Neural progenitor cell (in vitro differentiated cells): ENCODE measurements around the gene ACVR1C. TPM values are rescaled to one million over a fixed set of nuclear protein-coding genes. Genes with fewer than 3 reads are reported as not detected.
"Not testable (repeated sequence)": the region's sequence is repeated elsewhere in the genome, so short reads cannot be mapped to it uniquely, and the experiment has no call there.

Experiments
- DNase-seq: peaks from one replicate; pipeline ENCODE4 v3.0.0-alpha.2; 2016; ENCODE audit warnings: low spot score
- H2AFZ ChIP-seq: fragments of 200-600 bp; sonication (generic); replicated peaks from 2 replicates; pipeline ENCODE4 v1.6.1; 2016; ENCODE audit warnings: antibody characterized with exemption
- H3F3A ChIP-seq: fragments of 200-600 bp; sonication (generic); 2 replicates; pipeline ENCODE4 v1.6.1; 2016; ENCODE audit warnings: antibody characterized with exemption, low read depth
- H3K27ac ChIP-seq: fragments of 200-600 bp; sonication (generic); 2 replicates; pipeline ENCODE4 v1.5.1; 2016; ENCODE audit warnings: mild to moderate bottlenecking
- H3K27me3 ChIP-seq: fragments of 200-600 bp; sonication (generic); 2 replicates; pipeline ENCODE4 v1.6.1; 2016; ENCODE audit warnings: mild to moderate bottlenecking, moderate library complexity
- H3K36me3 ChIP-seq: fragments of 200-600 bp; sonication (generic); 2 replicates; pipeline ENCODE4 v1.5.1; 2016
- H3K4me1 ChIP-seq: fragments of 200-600 bp; sonication (generic); 2 replicates; pipeline ENCODE4 v1.6.1; 2016; ENCODE audit warnings: mixed run types
- H3K4me2 ChIP-seq: fragments of 200-600 bp; sonication (generic); 2 replicates; pipeline ENCODE4 v1.6.1; 2016
- H3K4me3 ChIP-seq: fragments of 200-600 bp; sonication (generic); 2 replicates; pipeline ENCODE4 v1.5.1; 2016
- H3K79me2 ChIP-seq: fragments of 200-600 bp; sonication (generic); 2 replicates; pipeline ENCODE4 v1.6.1; 2016; ENCODE audit warnings: low read depth
- H3K9ac ChIP-seq: fragments of 200-600 bp; sonication (generic); 2 replicates; pipeline ENCODE4 v1.6.1; 2016
- H3K9me3 ChIP-seq: fragments of 200-600 bp; sonication (generic); 2 replicates; pipeline ENCODE4 v1.5.1; 2016; ENCODE audit warnings: low read depth
- H4K20me1 ChIP-seq: fragments of 200-600 bp; sonication (generic); 2 replicates; pipeline ENCODE4 v1.6.1; 2016; ENCODE audit warnings: low read depth
- H3K27ac Mint-ChIP-seq: 3 replicates; pipeline ENCODE4 v1.8.0; 2021; ENCODE audit warnings: mixed read lengths
- H3K27me3 Mint-ChIP-seq: 2 replicates; pipeline ENCODE4 v1.8.0; 2022; ENCODE audit warnings: low read depth, mild to moderate bottlenecking, inconsistent platforms, moderate library complexity, mixed read lengths; ENCODE audit not compliant: insufficient read depth
- H3K36me3 Mint-ChIP-seq: 3 replicates; pipeline ENCODE4 v1.8.0; 2021; ENCODE audit warnings: mixed read lengths
- H3K4me1 Mint-ChIP-seq: 3 replicates; pipeline ENCODE4 v1.8.0; 2021; ENCODE audit warnings: mixed read lengths
- H3K4me3 Mint-ChIP-seq: 3 replicates; pipeline ENCODE4 v1.8.0; 2021; ENCODE audit warnings: mild to moderate bottlenecking, moderate library complexity, mixed read lengths
- H3K9me3 Mint-ChIP-seq: 3 replicates; pipeline ENCODE4 v1.8.0; 2020; ENCODE audit warnings: mixed read lengths
- CTCF ChIP-seq: fragments of 200-600 bp; sonication (generic); IDR thresholded peaks from 2 replicates; pipeline ENCODE4 v1.5.1; 2017; ENCODE audit warnings: antibody characterized with exemption, mild to moderate bottlenecking
- EZH2 ChIP-seq: fragments of 200-600 bp; sonication (generic); IDR thresholded peaks from 2 replicates; pipeline ENCODE4 v1.6.1; 2017; ENCODE audit warnings: antibody characterized with exemption, mild to moderate bottlenecking, moderate library complexity
- EZH2phosphoT487 ChIP-seq: fragments of 200-600 bp; sonication (generic); IDR thresholded peaks from 2 replicates; pipeline ENCODE4 v1.6.1; 2017; ENCODE audit warnings: antibody characterized with exemption
- total RNA-seq: library from RNA; depleted of rRNA; stranded (reverse); fragments of >200 nt; gene quantifications from 2 replicates; pipeline ENCODE4 v1.2.3, GENCODE V29; 2015; ENCODE audit warnings: low replicate concordance

Gene ACVR1C
- total RNA-seq, 1 donor from 2014 or later, result 3.0 TPM

GRCh38 chr2:157526070-157526469 lies 102.6 kb downstream of the ACVR1C start:
- H3K4me1 ChIP-seq, result no peaks in the 10 kb centered on the region
- H3K4me3 ChIP-seq, result no peak overlapping the region
- Mint-ChIP-seq H3K4me1 (no peaks in the 10 kb centered on the region), H3K9me3 (no peaks in the 10 kb centered on the region), H3K27ac (no peak overlapping the region), H3K4me3 (no peak overlapping the region), H3K36me3 (no peaks in the 10 kb centered on the region), H3K27me3 (no peaks in the 10 kb centered on the region)
- H3K27me3 ChIP-seq, result no peaks in the 10 kb centered on the region
- no peak overlapping the region for H2AFZ ChIP-seq
- H3F3A ChIP-seq, result no peaks in the 10 kb centered on the region
- TF ChIP-seq EZH2 (no peak), EZH2phosphoT487 (no peak), CTCF (no peak)
- H3K4me2 ChIP-seq, result no peak overlapping the region
- H3K9ac ChIP-seq, result no peak overlapping the region
- no peak for DNase-seq
- no peaks in the 10 kb centered on the region for H4K20me1 ChIP-seq
- no peaks in the 10 kb centered on the region for H3K79me2 ChIP-seq
- no peaks in the 10 kb centered on the region for H3K9me3 ChIP-seq
- no peaks in the 10 kb centered on the region for H3K36me3 ChIP-seq
- H3K27ac ChIP-seq, result no peak overlapping the region

DNA sequence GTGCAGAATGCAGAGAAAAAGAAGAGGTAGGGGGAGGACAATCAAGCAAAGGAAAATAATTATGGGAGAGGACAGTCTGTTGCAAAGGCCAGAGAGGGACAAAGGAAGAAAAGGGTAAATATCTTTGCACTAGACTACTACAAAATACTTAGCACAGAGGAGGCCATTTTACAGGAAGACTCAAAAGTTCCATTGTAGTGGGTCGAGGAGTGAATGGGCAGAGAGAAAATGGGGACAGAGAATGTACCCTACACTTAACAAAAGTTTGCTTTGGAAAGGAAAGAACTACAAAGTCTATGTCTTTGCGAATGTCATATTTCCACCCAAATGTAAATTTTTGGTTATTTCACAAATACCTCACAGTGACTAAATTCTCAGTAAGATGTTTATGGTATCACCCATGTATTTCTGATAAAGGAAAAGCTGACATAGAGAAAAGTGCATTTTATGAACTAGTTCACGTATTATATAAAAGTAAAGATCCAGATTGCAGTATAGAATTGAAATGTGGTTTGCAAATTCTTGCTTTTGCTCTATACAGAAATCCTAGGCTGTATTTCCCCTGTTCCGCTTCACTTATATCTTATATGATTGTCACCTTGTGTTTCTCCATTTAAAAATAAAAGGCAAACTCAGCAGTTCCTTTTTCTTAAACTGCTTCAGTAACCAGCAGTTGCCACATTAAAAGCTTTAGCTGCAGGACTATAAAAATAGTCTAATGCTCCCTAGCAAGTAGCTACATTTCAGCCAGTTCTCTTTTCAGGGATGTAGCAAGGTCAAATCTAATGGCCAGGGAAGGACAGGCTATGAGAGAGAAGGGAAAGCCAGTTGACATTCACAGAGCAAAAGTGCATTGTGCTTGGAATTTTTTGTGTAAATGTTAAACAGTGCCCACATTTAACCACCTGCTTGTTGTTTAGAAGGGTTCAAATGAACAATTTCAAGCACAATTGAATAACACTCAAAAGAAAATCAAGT lies 105.1 kb downstream of the ACVR1C start:
- Histone ChIP-seq H3K27ac (no peak overlapping the region), H2AFZ (peak overlapping the region; percentile 21), H3K36me3 (no peaks in the 10 kb centered on the region), H4K20me1 (no peaks in the 10 kb centered on the region), H3K4me3 (no peak overlapping the region), H3K4me2 (no peak overlapping the region), H3K79me2 (no peaks in the 10 kb centered on the region), H3K9me3 (no peaks in the 10 kb centered on the region), H3K27me3 (no peaks in the 10 kb centered on the region), H3F3A (no peaks in the 10 kb centered on the region), H3K4me1 (no peaks in the 10 kb centered on the region), H3K9ac (no peak overlapping the region)
- no peak for DNase-seq
- Mint-ChIP-seq H3K9me3 (no peaks in the 10 kb centered on the region), H3K27ac (no peak overlapping the region), H3K36me3 (no peaks in the 10 kb centered on the region), H3K4me3 (no peak overlapping the region), H3K27me3 (no peaks in the 10 kb centered on the region), H3K4me1 (no peaks in the 10 kb centered on the region)
- TF ChIP-seq EZH2 (no peak), CTCF (no peak)

DNA sequence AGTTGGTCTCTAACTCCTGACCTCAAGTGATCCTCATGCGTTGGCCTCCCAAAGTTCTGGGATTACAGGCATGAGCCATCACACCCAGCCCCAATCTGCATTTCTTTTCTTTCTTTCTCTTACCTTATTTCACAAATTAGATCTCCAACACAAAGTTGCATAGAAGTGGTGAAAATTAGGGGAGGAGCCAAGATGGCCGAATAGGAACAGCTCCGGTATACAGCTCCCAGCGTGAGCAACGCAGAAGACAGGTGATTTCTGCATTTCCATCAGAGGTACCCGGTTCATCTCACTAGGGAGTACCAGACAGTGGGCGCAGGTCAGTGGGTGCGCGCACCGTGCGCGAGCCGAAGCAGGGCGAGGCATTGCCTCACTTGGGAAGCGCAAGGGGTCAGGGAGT lies 113.7 kb downstream of the ACVR1C start:
- not testable (repeated sequence) for H3K79me2 ChIP-seq, H3F3A ChIP-seq, H2AFZ ChIP-seq, H3K9me3 Mint-ChIP-seq, H3K4me3 ChIP-seq, H3K9me3 ChIP-seq, H3K36me3 Mint-ChIP-seq, DNase-seq, H3K27ac Mint-ChIP-seq, H3K4me3 Mint-ChIP-seq, H3K4me1 ChIP-seq, H3K27me3 ChIP-seq, H3K4me1 Mint-ChIP-seq, H3K27ac ChIP-seq, H3K4me2 ChIP-seq, H3K36me3 ChIP-seq, H3K27me3 Mint-ChIP-seq, H3K9ac ChIP-seq, H4K20me1 ChIP-seq

DNA sequence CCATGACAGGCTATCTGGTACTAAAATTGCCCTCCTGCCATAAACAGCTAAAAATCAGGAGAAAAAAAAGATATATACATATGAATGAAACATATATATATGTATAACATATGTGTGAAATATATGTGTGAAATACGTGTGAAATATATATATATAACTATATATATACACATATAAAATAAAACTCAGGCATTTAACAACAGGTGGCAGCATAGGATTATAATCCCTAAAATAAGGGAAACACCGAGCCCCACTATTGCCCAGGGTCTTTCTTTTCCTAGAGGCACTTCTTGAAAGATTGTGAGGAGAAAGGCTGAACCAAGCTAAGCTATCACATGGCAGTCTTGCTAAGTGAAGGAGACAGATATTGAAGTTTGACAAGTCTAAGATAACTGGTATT lies 118.9 kb downstream of the ACVR1C start:
- no peak for DNase-seq
- Histone ChIP-seq H3K27ac (no peak overlapping the region), H3K4me2 (no peak overlapping the region), H3K9me3 (peaks cover 5% of the 10 kb centered on the region), H3K4me3 (no peak overlapping the region), H3K36me3 (no peaks in the 10 kb centered on the region), H3K27me3 (no peaks in the 10 kb centered on the region), H3F3A (no peaks in the 10 kb centered on the region), H2AFZ (no peak overlapping the region), H3K9ac (no peak overlapping the region), H4K20me1 (no peaks in the 10 kb centered on the region), H3K4me1 (no peaks in the 10 kb centered on the region), H3K79me2 (no peaks in the 10 kb centered on the region)
- Mint-ChIP-seq H3K36me3 (no peaks in the 10 kb centered on the region), H3K4me3 (no peak overlapping the region), H3K27me3 (no peaks in the 10 kb centered on the region), H3K27ac (no peak overlapping the region), H3K9me3 (peaks cover 3% of the 10 kb centered on the region), H3K4me1 (no peaks in the 10 kb centered on the region)
- TF ChIP-seq CTCF, result peak; percentile 17
- TF ChIP-seq EZH2, result no peak
